NAMALWA (cell line): ENCODE measurements around the gene SLC6A19.

Source experiments
- DNase-seq: peaks from one replicate; pipeline ENCODE4 v3.0.0-alpha.2; 2015; ENCODE audit warnings: low spot score

The SLC6A19 gene

GRCh38 chr5:1195916-1196315 is 5.5 kb upstream of the SLC6A19 start:
- no peak for DNase-seq

DNA sequence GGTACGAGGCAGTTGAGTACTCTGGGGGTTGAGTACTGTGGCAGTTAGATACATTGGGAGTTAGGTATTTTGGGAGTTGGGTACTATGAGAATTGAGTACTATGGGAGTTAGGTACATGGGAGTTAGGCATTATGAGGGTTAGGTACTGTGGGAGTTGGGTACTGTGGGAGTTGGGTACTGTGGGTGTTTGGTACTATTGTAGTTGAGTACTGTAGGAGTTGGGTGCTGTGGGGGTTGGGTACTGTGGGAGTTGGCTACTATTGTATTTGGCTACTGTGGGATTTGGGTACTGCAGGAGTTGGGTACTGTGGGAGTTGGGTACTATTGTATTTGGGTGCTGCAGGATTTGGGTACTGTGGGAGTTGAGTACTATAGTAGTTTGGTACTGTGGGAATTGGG is 4.8 kb upstream of the SLC6A19 start:
- no peak for DNase-seq

DNA sequence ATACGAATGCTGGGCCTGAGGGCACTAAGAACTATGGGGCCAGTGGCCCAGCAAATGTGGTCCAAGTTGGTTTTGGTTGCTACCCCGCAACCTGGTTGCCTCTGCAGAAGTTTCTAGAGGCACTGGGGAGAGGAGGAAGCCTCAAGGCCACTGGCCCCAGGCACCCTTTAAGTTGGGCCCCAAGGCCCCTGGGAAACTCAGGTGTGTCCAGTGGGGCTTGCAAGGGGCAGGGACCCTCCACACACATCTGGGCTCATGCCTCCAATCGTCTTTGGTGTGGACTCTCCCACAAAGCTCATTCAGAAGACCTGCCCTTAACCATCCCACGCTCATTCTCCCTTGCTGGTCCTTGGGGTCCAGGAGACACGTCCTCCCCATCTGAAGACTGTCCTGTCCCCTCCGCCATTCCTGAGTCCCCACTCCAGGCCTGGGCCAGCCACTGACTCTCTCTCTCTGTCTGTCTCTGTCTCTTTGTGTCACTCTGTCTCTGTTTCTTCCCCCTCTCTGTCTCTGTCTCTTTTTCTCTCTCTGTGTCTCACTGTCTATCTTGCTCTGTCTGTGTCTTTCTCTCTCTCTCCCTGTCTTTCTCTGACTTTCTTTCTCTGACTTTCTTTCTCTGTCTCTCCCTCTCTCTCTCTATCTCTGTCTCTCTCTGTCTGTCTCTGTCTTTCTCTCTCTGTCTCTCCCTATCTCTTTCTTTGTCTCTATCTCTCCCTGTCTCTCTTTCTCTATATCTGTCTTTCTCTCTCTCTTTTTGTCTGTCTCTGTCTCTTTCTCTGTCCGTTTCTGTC is 3.3 kb upstream of the SLC6A19 start:
- DNase-seq, result no peak

DNA sequence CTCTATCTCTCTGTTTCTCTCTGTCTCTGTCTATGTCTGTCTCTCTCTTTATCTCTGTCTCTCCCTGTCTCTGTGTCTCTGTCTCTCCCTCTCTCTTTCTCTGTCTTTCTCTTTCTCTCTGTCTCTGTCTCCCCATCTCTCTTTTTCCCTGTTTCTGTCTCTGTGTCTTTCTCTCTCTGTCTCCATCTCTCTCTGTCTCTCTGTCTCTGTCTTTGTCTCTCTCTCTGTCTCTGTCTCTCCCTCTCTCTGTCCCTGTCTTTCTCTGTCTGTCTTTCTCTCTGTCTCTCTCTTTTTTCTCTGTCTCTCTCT is 2.1 kb upstream of the SLC6A19 start:
- no peak for DNase-seq

- no peak for DNase-seq
Measured at GRCh38 chr5:1199649-1200494, 1.5 kb upstream of the SLC6A19 start.

DNA sequence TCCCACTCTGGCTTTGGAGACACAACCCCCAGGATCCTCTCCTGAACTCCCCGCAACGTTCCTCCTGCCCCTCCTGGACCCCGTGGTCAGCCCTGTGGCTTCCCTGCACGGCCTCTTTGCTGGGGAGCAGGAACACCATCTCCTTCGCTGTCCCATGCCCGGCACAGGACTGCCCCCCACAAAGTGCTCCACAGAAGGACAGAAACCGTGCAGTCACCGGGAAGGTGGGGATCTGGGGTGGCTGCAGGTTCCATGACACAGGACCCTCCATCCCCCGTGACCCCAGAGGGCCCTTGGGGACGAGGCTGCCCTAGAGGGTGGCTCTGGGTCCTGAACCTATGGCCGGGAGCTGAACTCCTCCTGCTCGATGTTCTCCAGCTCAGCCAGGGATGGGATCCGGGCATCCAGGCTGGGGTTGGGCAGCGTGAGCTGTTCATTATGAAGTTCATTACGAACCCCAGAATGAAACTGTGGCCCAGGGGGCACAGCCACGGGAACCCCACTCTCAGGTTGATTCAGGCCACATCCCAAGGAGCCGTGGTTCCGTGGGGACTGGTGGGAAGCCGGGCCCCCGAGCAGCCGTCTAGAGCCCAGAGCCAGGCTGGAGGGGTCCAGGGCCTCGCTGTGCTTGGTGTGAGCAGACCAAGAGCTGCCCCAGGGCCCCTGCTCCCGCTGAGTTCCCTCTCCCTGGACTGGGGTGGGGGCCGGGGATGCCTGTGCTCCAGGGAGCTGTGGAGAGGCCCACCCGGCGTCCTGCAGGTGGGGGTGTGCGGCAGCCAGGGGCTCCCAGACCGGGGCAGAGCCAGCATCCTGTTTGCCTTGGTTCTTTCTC is 684 bp upstream of the SLC6A19 start:
- DNase-seq, result no peak

- peak; percentile 40 for DNase-seq
Measured at GRCh38 chr5:1202026-1202797, 817 bp downstream of the SLC6A19 start.

DNA sequence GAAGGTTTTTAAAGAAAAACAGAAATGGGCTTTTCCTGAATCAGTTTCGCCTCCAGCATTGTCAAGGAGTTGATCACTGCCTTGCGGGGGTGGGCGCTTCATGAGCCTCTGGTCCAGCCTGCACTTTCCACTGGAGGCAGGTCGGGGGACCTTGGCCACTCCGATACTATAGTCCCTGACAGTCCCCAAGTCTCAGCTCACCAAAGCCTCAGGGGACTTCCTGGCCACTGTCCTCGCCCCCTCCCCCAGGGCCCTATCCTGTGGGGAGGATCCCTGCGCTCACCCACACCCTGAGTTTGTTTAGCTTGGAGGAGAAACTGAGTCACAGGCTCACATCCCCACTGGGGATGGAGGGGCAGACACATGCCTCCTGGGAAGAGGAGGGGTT is 1.4 kb downstream of the SLC6A19 start:
- DNase-seq, result no peak

- DNase-seq, result no peak
Measured at GRCh38 chr5:1203311-1203967, 2.0 kb downstream of the SLC6A19 start.

GRCh38 chr5:1203968-1204692 is 2.7 kb downstream of the SLC6A19 start:
- DNase-seq, result no peak

DNA sequence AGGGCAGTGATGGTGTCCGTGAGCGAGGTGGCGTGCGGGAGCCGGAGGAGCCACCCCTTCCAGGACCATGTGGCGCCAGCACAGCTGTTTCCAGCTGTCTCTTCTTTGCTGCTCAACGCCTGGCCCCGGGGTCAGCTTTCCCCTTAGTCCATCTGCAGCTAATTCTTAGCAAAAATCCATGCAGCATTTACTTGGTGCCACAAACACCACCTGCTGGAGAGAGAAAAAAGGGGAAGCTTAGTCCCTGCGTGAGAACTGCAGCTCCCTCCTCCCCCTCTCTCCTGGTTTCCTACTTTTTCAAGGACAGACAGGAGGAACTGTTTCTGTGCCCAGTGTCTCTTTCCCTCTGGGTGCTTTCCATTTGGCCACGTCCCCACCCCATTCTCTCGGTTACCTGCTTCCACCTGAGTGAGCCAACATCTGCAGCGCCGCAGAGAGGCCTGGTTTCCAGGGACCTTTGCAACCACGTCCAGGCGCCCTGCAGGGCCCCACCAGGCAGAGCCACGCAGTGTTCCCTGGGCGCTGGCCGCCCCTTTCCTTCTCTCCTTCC is 3.4 kb downstream of the SLC6A19 start:
- DNase-seq, result peak; percentile 57

- DNase-seq, result no peak
Measured at GRCh38 chr5:1205255-1206180, 4.1 kb downstream of the SLC6A19 start.

DNA sequence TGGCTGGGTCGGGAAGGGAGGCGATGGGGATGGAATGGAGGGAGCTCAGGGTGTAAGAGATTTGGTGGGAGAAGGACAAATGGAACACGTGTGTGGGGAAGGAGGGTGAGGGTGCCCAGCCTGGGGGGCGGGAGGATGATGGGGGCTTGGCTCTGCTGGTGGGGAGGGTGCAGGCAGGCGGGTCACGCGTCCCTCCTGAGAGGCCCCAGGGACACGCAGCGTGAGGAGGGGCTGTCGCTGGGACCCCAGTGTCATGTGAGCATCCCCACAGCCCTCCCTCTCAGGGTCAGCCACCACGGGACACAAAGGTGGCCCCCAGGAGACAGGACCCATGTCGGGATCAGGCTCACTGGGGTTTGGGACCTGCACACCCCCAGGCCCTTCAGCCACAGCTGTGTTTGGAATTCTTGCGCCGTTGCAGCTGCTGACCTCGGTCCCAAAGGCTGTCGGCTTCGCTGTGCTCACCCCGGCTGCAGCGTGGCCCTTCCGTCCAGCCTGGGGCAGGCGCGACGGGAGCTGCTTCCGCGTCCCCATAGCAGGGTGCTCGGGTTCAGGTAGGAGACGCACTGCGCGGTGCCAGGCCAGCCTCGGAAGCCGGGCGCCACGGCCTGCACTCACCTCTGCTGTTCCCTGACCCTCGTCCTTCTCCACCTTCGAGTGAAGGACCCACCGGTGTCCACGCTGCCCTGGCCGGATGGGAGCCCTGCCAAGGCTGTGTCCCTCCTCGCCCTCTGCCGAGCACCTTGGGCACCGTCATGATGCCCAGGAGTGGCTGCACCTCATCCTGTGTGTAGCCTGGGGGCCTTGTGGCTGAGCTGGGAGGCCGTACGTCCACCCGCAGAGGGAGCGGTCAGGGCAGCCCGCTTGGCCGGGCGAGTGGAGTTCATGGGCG is 5.4 kb downstream of the SLC6A19 start:
- DNase-seq, result no peak

DNA sequence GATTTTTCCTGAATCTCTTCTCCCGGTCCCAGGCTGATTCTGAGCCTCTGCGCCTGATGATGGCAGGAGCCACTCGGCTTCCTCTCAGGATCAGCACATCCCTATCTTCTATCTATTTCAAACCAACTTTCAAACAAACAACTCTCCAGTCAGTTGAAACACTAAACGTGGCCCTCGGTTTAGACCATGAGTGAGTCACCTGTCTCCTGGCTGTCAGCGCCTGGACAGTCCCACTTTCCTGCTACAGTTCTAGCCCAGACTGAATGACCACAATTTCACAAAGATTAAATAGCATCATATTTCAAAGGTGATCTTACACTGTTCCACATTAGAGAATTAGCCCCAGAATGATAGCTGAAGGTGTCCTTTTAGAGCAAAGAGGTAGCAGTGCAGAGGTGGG is 6.2 kb downstream of the SLC6A19 start:
- DNase-seq, result no peak

DNA sequence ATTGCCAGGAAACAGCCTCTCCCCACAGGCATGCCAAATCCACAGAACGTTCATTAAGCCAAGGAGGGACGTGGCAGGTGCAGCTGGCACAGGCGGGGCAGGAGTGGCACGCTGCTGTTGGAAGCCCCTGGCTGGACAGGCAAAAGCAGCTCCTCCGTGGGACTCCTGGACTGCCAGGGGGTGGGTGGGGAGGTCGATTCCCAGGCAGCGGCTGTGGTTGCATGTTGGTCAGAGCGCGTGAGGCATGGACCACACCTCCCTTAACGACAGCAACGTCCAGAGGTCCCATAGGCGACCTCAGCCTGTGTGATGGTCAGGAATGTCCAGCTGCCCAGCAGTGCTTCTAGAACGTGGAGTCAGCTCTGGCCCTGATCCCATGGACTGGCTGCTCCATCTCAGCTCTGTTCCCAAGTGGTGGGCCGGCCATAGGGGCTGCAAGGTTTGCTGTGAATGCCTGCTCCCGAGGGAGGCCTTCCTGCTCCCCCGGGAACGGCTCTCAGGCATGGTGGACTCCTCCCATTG is 6.9 kb downstream of the SLC6A19 start:
- DNase-seq, result no peak

DNA sequence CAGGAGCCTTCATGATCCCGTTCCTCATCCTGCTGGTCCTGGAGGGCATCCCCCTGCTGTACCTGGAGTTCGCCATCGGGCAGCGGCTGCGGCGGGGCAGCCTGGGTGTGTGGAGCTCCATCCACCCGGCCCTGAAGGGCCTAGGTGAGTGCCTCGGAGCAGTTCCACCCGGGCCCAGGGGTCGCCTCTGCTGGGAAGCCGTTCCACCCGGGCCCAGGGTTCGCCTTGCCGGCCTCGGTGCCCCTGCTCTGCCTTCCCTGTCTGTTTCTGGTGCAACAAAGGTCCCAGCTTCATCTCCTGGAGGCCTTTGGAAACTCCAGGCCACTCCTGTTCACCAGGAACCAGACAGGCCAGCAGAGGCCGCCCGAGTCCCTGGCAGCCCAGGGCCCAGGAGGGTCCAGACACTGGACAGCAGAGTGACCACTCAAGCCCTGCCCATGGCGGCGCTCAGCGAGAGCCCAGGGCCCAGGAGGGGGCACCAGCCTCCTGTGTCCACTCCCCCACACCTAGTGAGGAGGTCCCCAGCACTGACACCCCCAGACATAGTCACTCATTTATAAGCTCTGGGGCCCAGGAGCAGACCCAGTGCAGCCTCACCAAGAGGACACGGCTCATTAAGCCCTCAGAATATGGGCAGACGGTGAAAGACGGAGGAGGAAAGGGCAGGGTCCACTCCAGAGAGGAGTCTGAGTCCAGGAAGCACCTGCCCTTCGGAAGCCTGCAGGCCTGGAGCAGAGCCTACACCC is 7.5 kb downstream of the SLC6A19 start:
- no peak for DNase-seq

DNA sequence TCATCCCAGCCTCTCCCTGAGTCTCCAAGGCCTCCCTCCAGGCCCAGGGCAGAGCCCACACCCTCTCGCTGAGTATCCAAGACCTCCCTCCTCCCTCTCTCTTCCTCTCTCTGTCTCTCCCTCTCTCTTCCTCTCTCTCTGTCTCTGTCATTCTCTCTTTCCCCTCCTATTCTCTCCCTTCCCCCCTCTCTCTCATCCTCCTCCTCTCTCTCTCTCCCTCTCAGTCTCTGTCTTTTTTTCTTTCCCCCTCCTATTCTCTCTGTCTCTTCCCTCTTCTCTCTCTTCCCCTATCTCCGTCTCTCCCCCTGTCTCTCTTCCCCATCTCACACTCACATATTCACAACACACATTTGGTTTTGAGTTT is 8.1 kb downstream of the SLC6A19 start:
- no peak for DNase-seq
